Anterior cingulate cortex (tissue), 58 donors: ENCODE measurements around the gene TP53TG3.
"Not testable (repeated sequence)": the region's sequence is repeated elsewhere in the genome, so short reads cannot be mapped to it uniquely, and the experiment has no call there.

ENCODE experiments used
- DNase-seq, 58 donors: peaks; one replicate each; lab custom pipeline; 2025; lab: John Stamatoyannopoulos, UW

TP53TG3 gene

GRCh38 chr16:32676065-32676464 lies at the start of gene TP53TG3:
Gene TP53TG3 (minus strand): TSS chr16:32676165. CDS start chr16:32676097, 68 bp downstream.
- not testable (repeated sequence) for DNase-seq

GRCh38 chr16:32650876-32651275 lies 25.1 kb downstream of the TP53TG3 start:
- DNase-seq = not testable (repeated sequence)

GRCh38 chr16:32647562-32647961 lies 28.4 kb downstream of the TP53TG3 start:
- not testable (repeated sequence) for DNase-seq

GRCh38 chr16:32646780-32647179 lies 29.2 kb downstream of the TP53TG3 start:
- not testable (repeated sequence) for DNase-seq

GRCh38 chr16:32646177-32646576 lies 29.8 kb downstream of the TP53TG3 start:
- not testable (repeated sequence) for DNase-seq

GRCh38 chr16:32645278-32645908 lies 30.6 kb downstream of the TP53TG3 start:
- DNase-seq = not testable (repeated sequence)

- DNase-seq = not testable (repeated sequence)
Measured at GRCh38 chr16:32644715-32645114, 31.2 kb downstream of the TP53TG3 start.

- not testable (repeated sequence) for DNase-seq
Measured at GRCh38 chr16:32637614-32638013, 38.4 kb downstream of the TP53TG3 start.

GRCh38 chr16:32632096-32632495 lies 43.9 kb downstream of the TP53TG3 start:
- not testable (repeated sequence) for DNase-seq
